ENCODE measurements around the gene ERG.

ERG gene

DNA sequence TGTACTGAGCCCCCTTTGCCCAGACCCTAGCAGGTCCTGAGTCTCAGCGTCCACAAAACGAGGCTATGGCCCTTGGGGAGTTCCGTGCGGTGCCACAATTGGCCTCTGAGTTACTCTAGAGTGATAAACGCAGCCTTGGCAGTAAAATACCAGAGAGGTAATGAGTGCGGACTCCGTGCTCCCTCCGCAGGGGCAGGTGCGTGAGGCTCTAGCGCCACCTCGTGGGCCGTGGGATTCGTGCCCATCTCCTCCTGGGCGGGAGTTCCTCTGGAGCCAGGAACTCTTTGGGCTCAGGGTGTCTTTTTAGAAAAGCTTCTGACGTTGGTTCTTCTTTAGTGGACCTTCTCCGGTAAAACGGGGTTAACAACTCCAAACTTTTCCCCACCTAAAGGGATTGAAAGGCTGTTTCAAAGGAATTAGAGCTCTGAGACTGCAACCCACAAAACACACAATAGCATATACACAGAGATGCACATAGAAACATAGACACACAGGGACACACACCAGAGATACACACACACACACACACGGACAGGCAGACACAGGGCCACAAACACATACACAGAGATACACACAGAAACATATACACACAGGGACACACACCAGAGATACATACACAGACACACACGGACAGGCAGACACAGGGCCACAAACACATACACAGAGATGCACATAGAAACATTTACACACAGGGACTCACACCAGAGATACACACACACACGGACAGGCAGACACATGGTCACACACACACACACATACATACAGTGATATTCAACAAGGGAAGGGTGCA is 142.1 kb downstream of the ERG start:
- peak; percentile 67 for DNase-seq

- no peak for DNase-seq
Observed at GRCh38 chr21:38355353-38355752, 142.9 kb downstream of the ERG start.

DNA sequence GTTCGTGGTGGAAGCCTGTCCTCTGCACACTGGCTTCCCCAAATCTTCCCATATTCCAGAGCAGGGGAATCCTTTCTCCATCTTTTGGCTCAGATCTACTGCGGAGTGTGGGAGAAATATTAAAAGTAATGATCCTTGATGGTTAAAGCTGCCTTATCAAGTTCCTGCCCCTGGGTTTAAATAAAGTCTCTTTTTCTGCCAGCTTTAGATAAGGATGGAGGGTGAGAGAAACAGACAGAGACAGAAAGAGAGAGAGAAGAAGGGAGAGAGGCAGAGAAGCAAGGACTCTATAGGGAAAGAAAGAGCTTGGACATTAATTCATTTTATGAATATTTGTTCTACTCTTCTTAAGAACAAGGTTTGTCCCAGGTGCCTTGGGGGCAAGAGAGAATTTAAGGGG is 143.5 kb downstream of the ERG start:
- no peak for DNase-seq

DNA sequence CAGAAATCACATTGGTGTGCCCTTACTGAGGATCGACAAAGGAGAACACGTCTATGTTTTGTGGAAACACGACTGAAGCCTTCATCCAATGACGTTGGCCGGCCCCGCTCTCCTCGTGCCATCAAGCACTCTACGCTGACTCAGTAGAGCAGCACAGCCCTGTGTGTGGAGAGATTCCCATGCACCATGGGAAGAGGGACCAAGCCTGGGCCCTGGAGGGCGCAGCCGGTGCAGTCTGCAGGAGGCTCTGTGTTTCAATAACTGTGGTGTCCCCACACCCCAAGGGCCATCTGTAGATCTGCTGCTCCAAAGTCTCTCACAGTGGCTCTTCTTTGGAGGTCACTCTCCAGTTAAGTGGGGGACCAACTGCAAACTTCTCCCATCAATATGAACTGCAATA is 144.0 kb downstream of the ERG start:
- no peak for DNase-seq

- peak; percentile 43 for DNase-seq
Observed at GRCh38 chr21:38352536-38353219, 145.6 kb downstream of the ERG start.

- peak; percentile 43 for DNase-seq
Observed at GRCh38 chr21:38351961-38352521, 146.2 kb downstream of the ERG start.

DNA sequence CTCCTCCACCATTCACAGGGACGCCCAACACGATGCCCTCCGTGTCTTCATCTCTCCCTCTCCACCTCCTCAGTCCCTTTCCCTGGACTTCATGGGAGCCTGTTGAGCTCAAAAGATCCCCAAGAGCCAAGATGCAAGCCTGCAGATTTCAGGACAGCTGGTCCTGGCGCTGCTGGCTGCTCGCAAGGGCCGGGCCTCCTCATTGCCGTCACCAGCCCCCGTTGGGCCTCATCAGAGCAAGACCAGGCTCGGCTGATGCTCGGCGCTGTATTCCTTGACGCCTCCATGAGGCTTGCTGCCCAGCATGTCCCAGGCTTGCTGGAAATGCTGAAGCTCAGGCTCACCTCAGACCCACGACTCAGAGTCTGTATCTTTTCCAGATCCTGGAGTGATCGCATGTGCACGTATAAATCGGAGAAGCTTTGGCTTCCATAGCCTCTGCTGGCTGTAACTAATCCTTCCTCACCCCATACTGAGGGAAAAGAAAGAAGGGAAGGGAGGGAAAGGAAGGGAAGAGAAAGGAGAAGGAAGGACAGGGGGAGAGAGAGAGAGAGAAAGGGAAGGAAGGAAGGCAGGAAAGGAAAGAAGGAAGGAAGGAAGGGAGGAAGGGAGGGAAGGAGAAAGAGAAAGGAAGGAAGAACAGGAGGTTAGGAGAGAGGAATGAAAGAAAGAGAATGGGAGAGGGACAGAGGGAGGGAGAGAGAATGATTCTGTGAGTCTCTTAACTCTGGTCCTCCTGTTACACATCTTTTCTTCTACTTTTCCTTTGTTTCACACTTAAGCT is 146.9 kb downstream of the ERG start:
- no peak for DNase-seq

DNA sequence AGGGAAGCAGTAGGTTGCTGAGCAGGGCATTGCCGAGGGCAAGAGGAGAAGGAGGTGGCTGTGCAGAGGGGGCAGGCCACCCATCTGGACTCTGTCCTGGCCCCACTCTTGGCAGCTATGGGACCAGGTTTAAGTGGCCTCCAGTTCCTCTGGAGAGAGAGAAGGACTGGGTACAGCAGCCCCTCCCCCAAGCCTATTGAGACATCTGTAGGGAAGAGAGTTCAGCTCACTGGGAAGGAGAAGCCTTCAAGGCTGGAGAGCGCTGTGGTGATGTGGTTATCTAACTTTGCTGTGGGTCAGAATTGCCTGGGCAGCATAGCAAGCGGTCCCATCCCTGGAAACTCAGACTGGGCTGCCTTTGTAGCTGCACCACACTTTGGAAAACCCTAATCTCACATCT is 147.6 kb downstream of the ERG start:
- no peak for DNase-seq

DNA sequence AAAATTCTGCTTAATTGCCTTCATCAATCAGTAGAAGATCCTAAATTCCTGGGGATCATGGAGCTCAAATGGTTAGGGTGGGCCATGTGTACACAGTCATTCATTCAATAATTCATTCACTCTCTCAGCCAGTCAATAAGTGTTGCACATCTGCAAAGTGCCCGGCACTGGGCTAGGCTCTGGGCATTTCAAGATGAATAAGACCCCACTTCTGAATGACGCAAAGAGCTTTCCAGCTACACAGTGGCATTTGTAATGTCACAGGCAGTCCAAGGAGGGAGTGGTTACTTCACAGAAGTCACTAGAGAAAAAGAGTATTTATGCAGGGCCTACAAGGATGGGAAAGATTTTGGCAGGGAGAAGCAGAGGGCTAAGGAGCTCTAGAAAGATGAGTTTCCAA is 148.3 kb downstream of the ERG start:
- DNase-seq = no peak

GRCh38 chr21:38349111-38349746 is 149.0 kb downstream of the ERG start:
- peak; percentile 56 for DNase-seq

- DNase-seq = no peak
Observed at GRCh38 chr21:38346286-38346685, 152.0 kb downstream of the ERG start.

GRCh38 chr21:38343691-38344090 is 154.6 kb downstream of the ERG start:
- no peak for DNase-seq

DNA sequence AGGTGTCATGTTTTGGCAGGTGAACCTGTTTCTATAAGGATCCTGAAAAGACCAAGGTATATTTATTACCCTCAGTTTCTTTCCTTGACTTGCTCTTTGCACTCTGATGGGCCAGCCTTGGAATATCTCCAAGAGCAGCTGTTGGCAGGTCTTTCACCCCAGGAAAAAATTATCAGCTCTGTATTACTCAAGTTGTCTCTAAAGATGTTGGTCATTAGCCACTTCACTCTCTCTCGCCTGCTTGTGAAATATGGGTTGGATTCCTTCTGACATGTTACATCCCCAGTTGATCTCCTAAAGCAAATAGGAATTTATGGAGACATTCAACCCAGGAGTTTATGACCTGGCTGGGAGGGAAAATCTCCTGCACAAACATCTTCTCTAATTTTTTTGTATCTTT is 155.5 kb downstream of the ERG start:
- DNase-seq = no peak

GRCh38 chr21:38341546-38342012 is 156.7 kb downstream of the ERG start:
- DNase-seq = no peak

DNA sequence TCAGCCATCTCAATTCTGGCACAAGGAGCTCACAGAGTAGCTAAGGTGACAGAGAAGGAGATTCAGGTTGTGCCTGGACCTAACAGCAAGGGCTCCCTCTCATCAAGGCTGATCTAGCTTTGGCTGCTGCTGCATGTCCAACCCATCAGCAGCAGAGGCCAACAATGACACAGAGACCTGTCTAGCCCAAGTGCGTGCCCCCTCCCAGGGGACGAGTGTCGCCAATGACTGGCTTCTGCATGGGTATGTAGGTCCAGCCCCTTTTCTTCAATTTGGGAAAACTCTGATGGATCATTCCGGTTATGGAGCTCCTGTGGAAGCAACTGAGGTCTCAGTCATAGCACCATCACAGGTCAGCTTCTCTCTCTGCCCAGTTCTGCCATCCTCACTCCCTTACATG is 158.1 kb downstream of the ERG start:
- DNase-seq = no peak

- no peak for DNase-seq
Observed at GRCh38 chr21:38337793-38338192, 160.5 kb downstream of the ERG start.

DNA sequence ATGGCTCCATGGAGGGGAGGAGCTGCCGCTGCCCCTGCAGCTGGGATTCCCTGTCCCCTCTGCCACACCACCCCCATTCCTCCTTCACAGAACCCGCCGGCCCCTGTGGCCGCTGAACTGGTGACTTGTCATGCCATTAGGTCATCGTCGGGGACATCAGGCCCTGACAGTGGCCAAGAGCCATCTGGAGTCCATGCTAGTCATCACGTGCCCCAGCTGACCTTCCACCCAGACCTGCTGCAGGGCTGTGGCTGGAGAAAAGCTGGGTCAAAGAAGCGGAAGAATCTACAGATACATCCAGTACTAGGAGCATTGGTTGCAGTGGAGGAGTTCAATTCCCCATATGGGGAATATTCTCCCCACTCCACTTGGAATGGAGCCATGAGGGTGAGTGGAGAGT is 163.4 kb downstream of the ERG start:
- no peak for DNase-seq

- no peak for DNase-seq
Observed at GRCh38 chr21:38333301-38334272, 164.7 kb downstream of the ERG start.

DNA sequence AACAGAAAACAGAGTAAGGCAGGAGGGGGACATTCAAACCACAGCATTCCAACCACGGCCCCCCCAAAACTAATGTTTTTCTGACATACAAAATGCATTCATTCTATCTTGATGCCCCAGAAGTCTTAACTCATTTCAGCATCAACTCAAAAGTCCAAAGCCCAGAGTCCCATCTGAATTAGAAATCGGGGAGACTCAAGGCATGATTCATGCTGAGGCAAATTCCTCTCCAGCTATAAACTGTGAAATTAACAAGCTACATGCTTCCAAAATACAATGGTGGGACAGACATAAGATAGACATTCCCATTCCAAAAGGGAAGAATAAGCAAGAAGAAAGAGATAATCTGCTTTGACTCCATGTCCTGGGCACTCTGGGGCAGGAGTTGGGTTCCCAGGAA is 167.6 kb downstream of the ERG start:
- DNase-seq = no peak

All from NCI-H1436 (cell line).